ENCODE measurements around the gene POP7.
"Not testable (repeated sequence)": the region's sequence is repeated elsewhere in the genome, so short reads cannot be mapped to it uniquely, and the experiment has no call there.

The POP7 gene

GRCh38 chr7:100720671-100721504 is 15.0 kb downstream of the POP7 start:
- DNase-seq (ENCODE audit: low spot score in 2 of 2): no peak
- H3K27ac Mint-ChIP-seq: no peak overlapping the region
- peaks cover 3% of the 10 kb centered on the region for H3K4me1 Mint-ChIP-seq
- H3K27me3 Mint-ChIP-seq: peaks cover 24% of the 10 kb centered on the region
- peaks cover 11% of the 10 kb centered on the region for H3K9me3 Mint-ChIP-seq
- no peak for ATAC-seq (ENCODE audit: low read depth)
- no peak overlapping the region for H3K4me3 Mint-ChIP-seq
- H3K36me3 Mint-ChIP-seq: peaks cover 5% of the 10 kb centered on the region

- Mint-ChIP-seq H3K27ac (no peak overlapping the region), H3K36me3 (peaks cover 5% of the 10 kb centered on the region), H3K4me1 (peaks cover 3% of the 10 kb centered on the region), H3K9me3 (peaks cover 11% of the 10 kb centered on the region), H3K27me3 (peaks cover 24% of the 10 kb centered on the region), H3K4me3 (no peak overlapping the region)
- no peak for ATAC-seq (ENCODE audit: low read depth)
- DNase-seq (ENCODE audit: low spot score in 2 of 2): no peak
Measured at GRCh38 chr7:100721505-100721812, 15.5 kb downstream of the POP7 start.

GRCh38 chr7:100722480-100723212 is 16.7 kb downstream of the POP7 start:
- peaks cover 3% of the 10 kb centered on the region for H3K36me3 Mint-ChIP-seq
- peaks cover 25% of the 10 kb centered on the region for H3K27me3 Mint-ChIP-seq
- H3K4me1 Mint-ChIP-seq: peaks cover 3% of the 10 kb centered on the region
- peaks cover 9% of the 10 kb centered on the region for H3K9me3 Mint-ChIP-seq
- H3K27ac Mint-ChIP-seq: no peak overlapping the region
- ATAC-seq (ENCODE audit: low read depth) (no peak), DNase-seq (ENCODE audit: low spot score in 2 of 2) (no peak)
- no peak overlapping the region for H3K4me3 Mint-ChIP-seq

GRCh38 chr7:100723732-100724275 is 17.9 kb downstream of the POP7 start:
- H3K4me3 Mint-ChIP-seq: no peak overlapping the region
- peaks cover 25% of the 10 kb centered on the region for H3K27me3 Mint-ChIP-seq
- ATAC-seq (ENCODE audit: low read depth) (no peak), DNase-seq (ENCODE audit: low spot score in 2 of 2) (no peak)
- H3K4me1 Mint-ChIP-seq: peaks cover 3% of the 10 kb centered on the region
- H3K9me3 Mint-ChIP-seq: peaks cover 3% of the 10 kb centered on the region
- H3K36me3 Mint-ChIP-seq: peaks cover 3% of the 10 kb centered on the region
- H3K27ac Mint-ChIP-seq: no peak overlapping the region

GRCh38 chr7:100724364-100724763 is 18.4 kb downstream of the POP7 start:
- ATAC-seq (ENCODE audit: low read depth); H3K4me1 Mint-ChIP-seq; H3K4me3 Mint-ChIP-seq; H3K36me3 Mint-ChIP-seq; H3K9me3 Mint-ChIP-seq; DNase-seq (ENCODE audit: low spot score in 2 of 2); H3K27ac Mint-ChIP-seq: not testable (repeated sequence)
- H3K27me3 Mint-ChIP-seq: peaks cover 21% of the 10 kb centered on the region

- ATAC-seq (ENCODE audit: low read depth): no peak
- H3K27me3 Mint-ChIP-seq: peaks cover 15% of the 10 kb centered on the region
- H3K27ac Mint-ChIP-seq: no peak overlapping the region
Measured at GRCh38 chr7:100726996-100727761, 21.3 kb downstream of the POP7 start.

GRCh38 chr7:100728196-100728595 is 22.3 kb downstream of the POP7 start:
- Mint-ChIP-seq H3K36me3 (no peaks in the 10 kb centered on the region), H3K27ac (no peak overlapping the region), H3K9me3 (no peaks in the 10 kb centered on the region), H3K4me3 (no peak overlapping the region), H3K4me1 (peaks cover 5% of the 10 kb centered on the region), H3K27me3 (peaks cover 10% of the 10 kb centered on the region)
- ATAC-seq (ENCODE audit: low read depth) (no peak), DNase-seq (ENCODE audit: low spot score in 2 of 2) (no peak)

More at GRCh38 chr7:100726996-100727761, 21.3 kb downstream of the POP7 start:
- H3K4me1 Mint-ChIP-seq: peaks cover 3% of the 10 kb centered on the region
- no peaks in the 10 kb centered on the region for H3K9me3 Mint-ChIP-seq
- H3K36me3 Mint-ChIP-seq: no peaks in the 10 kb centered on the region
- H3K4me3 Mint-ChIP-seq: no peak overlapping the region
- no peak for DNase-seq (ENCODE audit: low spot score in 2 of 2)

GRCh38 chr7:100730136-100730800 is 24.3 kb downstream of the POP7 start:
- Mint-ChIP-seq H3K4me3 (no peak overlapping the region), H3K27ac (no peak overlapping the region), H3K36me3 (no peaks in the 10 kb centered on the region), H3K9me3 (no peaks in the 10 kb centered on the region), H3K4me1 (peaks cover 5% of the 10 kb centered on the region), H3K27me3 (peaks cover 11% of the 10 kb centered on the region)
- DNase-seq (ENCODE audit: low spot score in 2 of 2) (no peak), ATAC-seq (ENCODE audit: low read depth) (no peak)

- peaks cover 5% of the 10 kb centered on the region for H3K4me1 Mint-ChIP-seq
- no peaks in the 10 kb centered on the region for H3K36me3 Mint-ChIP-seq
- H3K27me3 Mint-ChIP-seq: peaks cover 12% of the 10 kb centered on the region
- no peak overlapping the region for H3K27ac Mint-ChIP-seq
- H3K4me3 Mint-ChIP-seq: no peak overlapping the region
- no peak for DNase-seq (ENCODE audit: low spot score in 2 of 2)
- ATAC-seq (ENCODE audit: low read depth): peak; percentile 31
- H3K9me3 Mint-ChIP-seq: no peaks in the 10 kb centered on the region
Measured at GRCh38 chr7:100731937-100732636, 26.2 kb downstream of the POP7 start.

GRCh38 chr7:100735730-100736129 is 29.8 kb downstream of the POP7 start:
- H3K4me3 Mint-ChIP-seq: no peak overlapping the region
- no peaks in the 10 kb centered on the region for H3K36me3 Mint-ChIP-seq
- H3K9me3 Mint-ChIP-seq: no peaks in the 10 kb centered on the region
- H3K27me3 Mint-ChIP-seq: peaks cover 8% of the 10 kb centered on the region
- H3K4me1 Mint-ChIP-seq: peaks cover 5% of the 10 kb centered on the region
- no peak for ATAC-seq (ENCODE audit: low read depth)
- no peak for DNase-seq (ENCODE audit: low spot score in 2 of 2)
- no peak overlapping the region for H3K27ac Mint-ChIP-seq

- DNase-seq (ENCODE audit: low spot score in 2 of 2): no peak
- H3K9me3 Mint-ChIP-seq: no peaks in the 10 kb centered on the region
- H3K4me3 Mint-ChIP-seq: no peak overlapping the region
- peaks cover 8% of the 10 kb centered on the region for H3K27me3 Mint-ChIP-seq
- H3K27ac Mint-ChIP-seq: no peak overlapping the region
- H3K36me3 Mint-ChIP-seq: no peaks in the 10 kb centered on the region
- ATAC-seq (ENCODE audit: low read depth): no peak
- peaks cover 5% of the 10 kb centered on the region for H3K4me1 Mint-ChIP-seq
Measured at GRCh38 chr7:100736671-100737070, 30.8 kb downstream of the POP7 start.

- Mint-ChIP-seq H3K27ac (no peak overlapping the region), H3K27me3 (peaks cover 8% of the 10 kb centered on the region), H3K4me1 (no peaks in the 10 kb centered on the region), H3K4me3 (no peak overlapping the region), H3K36me3 (peaks cover 2% of the 10 kb centered on the region), H3K9me3 (peaks cover 1% of the 10 kb centered on the region)
- DNase-seq (ENCODE audit: low spot score in 2 of 2) (no peak), ATAC-seq (ENCODE audit: low read depth) (no peak)
Measured at GRCh38 chr7:100739934-100740333, 34.0 kb downstream of the POP7 start.

GRCh38 chr7:100744605-100745004 is 38.7 kb downstream of the POP7 start:
- ATAC-seq (ENCODE audit: low read depth): no peak
- peaks cover 19% of the 10 kb centered on the region for H3K27me3 Mint-ChIP-seq
- no peak for DNase-seq (ENCODE audit: low spot score in 2 of 2)
- peaks cover 4% of the 10 kb centered on the region for H3K4me1 Mint-ChIP-seq
- H3K9me3 Mint-ChIP-seq: peaks cover 1% of the 10 kb centered on the region
- peaks cover 3% of the 10 kb centered on the region for H3K36me3 Mint-ChIP-seq
- no peak overlapping the region for H3K4me3 Mint-ChIP-seq
- peak overlapping the region; percentile 86 for H3K27ac Mint-ChIP-seq

Data from memory B cell (primary cell).